Body of pancreas (tissue), 4 donors: ENCODE measurements around the gene CST7.

Experiments
- CTCF ChIP-seq, 7 experiments: fragments of 450-650 bp in 4 of 7; fragments of 200-600 bp in 3 of 7; sonication (generic) in 3 of 7; IDR thresholded peaks; one replicate each; pipeline ENCODE4 v1.5.1; 2016 to 2019; ENCODE audit warnings: antibody characterized with exemption in 7 of 7
- POLR2A ChIP-seq, 3 donors: fragments of 450-650 bp; IDR thresholded peaks; one replicate each; pipeline ENCODE4 v1.6.1; 2016; ENCODE audit warnings: antibody characterized with exemption in 3 of 3, mild to moderate bottlenecking in 2 of 3

- TF ChIP-seq CTCF (IDR thresholded peaks at IDR 0.05) (no peak), POLR2A (IDR thresholded peaks at IDR 0.05) (no peak)
Observed at GRCh38 chr20:24910461-24910860, 38.6 kb upstream of the CST7 start.
